ENCODE data around the gene GLMP. TPM values are rescaled to one million over a fixed set of nuclear protein-coding genes. Genes with fewer than 3 reads are reported as not detected.

GLMP gene
- total RNA-seq, 4 donors from 2014 or later = 21.9 to 49.1 (median 34.5) TPM

- no peak for DNase-seq (ENCODE audit: low spot score in 2 of 2)
- no peak overlapping the region for H3K4me3 ChIP-seq (ENCODE audit: low read depth, poor library complexity, severe bottlenecking)
- intact Hi-C loops (cut with DNase I; ENCODE audit: low total_unique reads) = no loop called here
- 33 to 38% methylated on average over 3 of the region's 3 CpGs for WGBS, 2 donors
- TF ChIP-seq POLR2A (IDR thresholded peaks at IDR 0.05) (no peak), CTCF (IDR thresholded peaks at IDR 0.05) (no peak)
These were observed 44.0 kb downstream of the GLMP start for GRCh38 chr1:156251527-156251926.

- WGBS, 2 donors = 37 to 58% methylated on average over 4 to 5 of the region's 5 CpGs
- intact Hi-C loops (cut with DNase I; ENCODE audit: low total_unique reads) = no loop called here
- no peak for DNase-seq (ENCODE audit: low spot score in 2 of 2)
- no peak overlapping the region for H3K4me3 ChIP-seq (ENCODE audit: low read depth, poor library complexity, severe bottlenecking)
- no peak for TF ChIP-seq CTCF (IDR thresholded peaks at IDR 0.05)
- no peak for TF ChIP-seq POLR2A (IDR thresholded peaks at IDR 0.05)
These were observed 45.9 kb downstream of the GLMP start for GRCh38 chr1:156249593-156249992.

GRCh38 chr1:156248323-156248683, 47.2 kb downstream of the GLMP start:
- TF ChIP-seq POLR2A (IDR thresholded peaks at IDR 0.05) (no peak), CTCF (IDR thresholded peaks at IDR 0.05) (no peak)
- intact Hi-C loops (cut with DNase I; ENCODE audit: low total_unique reads) = no loop called here
- no peak overlapping the region for H3K4me3 ChIP-seq (ENCODE audit: low read depth, poor library complexity, severe bottlenecking)
- DNase-seq (ENCODE audit: low spot score in 2 of 2) = no peak
- WGBS, 2 donors = 65 to 76% methylated on average over 4 of the region's 4 CpGs

- intact Hi-C loops (cut with DNase I; ENCODE audit: low total_unique reads) = no loop called here
- no peak for DNase-seq (ENCODE audit: low spot score in 2 of 2)
- WGBS, 2 donors = 36 to 39% methylated on average over 9 to 14 of the region's 16 CpGs
- no peak within 1 kb of the TSS for H3K4me3 ChIP-seq (ENCODE audit: low read depth, poor library complexity, severe bottlenecking)
- TF ChIP-seq POLR2A (IDR thresholded peaks at IDR 0.05) (no peak), CTCF (IDR thresholded peaks at IDR 0.05) (no peak)
These were observed 47.8 kb downstream of the GLMP start, which contains the start of gene PAQR6 for GRCh38 chr1:156247460-156248322. Gene PAQR6 (minus strand): TSS chr1:156248056. CDS start chr1:156246731, 1,325 bp downstream.

GRCh38 chr1:156246781-156247459, 48.6 kb downstream of the GLMP start:
- no peak for DNase-seq (ENCODE audit: low spot score in 2 of 2)

More at GRCh38 chr1:156246781-156247459, 48.6 kb downstream of the GLMP start:
- TF ChIP-seq CTCF (IDR thresholded peaks at IDR 0.05) (no peak), POLR2A (IDR thresholded peaks at IDR 0.05) (no peak)
- H3K4me3 ChIP-seq (ENCODE audit: low read depth, poor library complexity, severe bottlenecking) = no peak overlapping the region
- intact Hi-C loops (cut with DNase I; ENCODE audit: low total_unique reads) = no loop called here
- WGBS, 2 donors = 28% methylated on average over 15 to 16 of the region's 16 CpGs
